Activated gamma-delta T cell treated with Interleukin-2 at 50 U/mL for 16 hours (primary cell): ENCODE data around the gene RAB1B.
"Not testable (repeated sequence)": the region's sequence is repeated elsewhere in the genome, so short reads cannot be mapped to it uniquely, and the experiment has no call there.

Experiments used
- DNase-seq: peaks from one replicate; pipeline ENCODE4 v3.0.0-alpha.2; 2020

Gene RAB1B

DNA sequence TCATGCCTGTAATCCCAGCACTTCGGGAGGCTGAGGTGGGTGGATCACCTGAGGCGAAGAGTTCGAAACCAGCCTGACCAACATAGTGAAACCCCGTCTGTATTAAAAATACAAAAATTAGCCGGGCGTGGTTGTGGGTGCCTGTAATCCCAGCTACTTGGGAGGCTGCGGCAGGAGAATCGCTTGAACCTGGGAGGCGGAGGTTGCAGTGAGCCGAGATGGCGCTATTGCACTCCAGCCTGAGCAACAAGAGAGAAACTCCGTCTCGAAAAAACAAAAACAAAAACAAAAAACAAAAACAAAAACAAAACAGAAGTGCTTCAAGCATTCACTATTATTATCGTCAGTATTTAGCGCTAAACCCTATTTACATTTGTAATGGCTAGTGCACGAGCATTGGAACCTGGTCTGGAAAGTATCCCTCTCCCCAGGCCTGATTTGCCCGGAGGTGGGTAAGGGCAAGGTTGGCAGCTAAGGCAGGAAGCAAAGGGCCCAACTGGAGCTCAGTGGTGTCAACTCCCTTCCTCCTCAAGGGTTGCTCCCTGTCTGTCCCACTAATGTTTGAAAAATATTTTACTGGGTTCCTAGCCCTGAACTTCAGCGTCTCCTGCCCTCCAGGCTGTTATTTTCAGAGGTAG, 42.5 kb downstream of the RAB1B start:
- not testable (repeated sequence) for DNase-seq

DNA sequence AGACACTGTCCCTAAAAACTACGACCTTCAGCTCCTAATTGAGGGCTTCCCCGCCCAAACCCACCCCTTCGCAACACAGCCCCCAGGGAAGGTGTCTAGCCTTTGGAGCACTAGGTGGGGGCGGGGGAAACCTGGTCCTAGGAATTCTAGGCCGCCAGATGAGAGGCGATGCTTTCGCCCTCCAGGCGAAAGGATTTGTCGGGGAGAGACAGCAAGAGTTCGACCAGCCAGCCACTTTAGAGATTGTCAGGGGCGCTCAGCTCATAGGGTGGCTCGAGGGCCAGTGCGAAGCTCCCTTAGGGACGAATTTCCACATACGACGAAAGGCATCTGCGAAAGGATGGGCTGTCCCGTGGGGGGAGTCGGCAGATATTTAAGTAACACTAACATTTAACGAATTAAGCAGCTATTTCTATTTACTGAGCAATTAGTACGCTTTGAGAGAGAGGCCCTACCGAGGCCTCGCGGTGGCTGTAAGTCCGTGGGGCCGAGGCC, 43.1 kb downstream of the RAB1B start:
- no peak for DNase-seq

DNA sequence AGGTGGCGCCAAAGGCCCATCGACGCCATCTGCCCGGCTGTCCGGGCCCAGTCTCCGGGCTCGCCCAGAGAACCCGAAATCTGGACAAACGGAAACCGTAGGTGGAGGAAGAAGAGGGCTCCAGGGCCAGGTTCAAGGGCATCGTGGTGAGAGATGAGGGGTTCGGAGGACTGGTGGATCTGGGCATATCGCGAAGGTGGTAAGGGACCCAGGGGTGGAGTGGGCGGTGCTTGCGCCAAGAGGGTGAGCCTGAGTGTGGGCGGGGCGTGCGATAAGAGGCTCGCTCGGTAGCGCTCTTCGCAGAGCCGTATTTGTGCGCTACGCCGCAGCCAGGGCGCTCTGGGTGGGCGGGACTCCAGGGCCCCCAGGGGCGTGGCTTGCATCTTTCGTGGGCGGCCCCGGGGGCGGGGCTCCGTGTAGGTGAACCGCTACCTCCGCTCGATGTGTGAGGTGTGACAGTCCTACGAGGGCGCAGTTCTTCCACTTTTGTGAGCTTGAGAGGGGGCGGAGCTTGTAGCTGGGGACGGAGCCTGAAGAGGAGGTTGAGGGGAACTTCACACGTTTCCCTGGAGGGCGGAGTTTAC, 43.6 kb downstream of the RAB1B start:
- DNase-seq: peak; percentile 99

DNA sequence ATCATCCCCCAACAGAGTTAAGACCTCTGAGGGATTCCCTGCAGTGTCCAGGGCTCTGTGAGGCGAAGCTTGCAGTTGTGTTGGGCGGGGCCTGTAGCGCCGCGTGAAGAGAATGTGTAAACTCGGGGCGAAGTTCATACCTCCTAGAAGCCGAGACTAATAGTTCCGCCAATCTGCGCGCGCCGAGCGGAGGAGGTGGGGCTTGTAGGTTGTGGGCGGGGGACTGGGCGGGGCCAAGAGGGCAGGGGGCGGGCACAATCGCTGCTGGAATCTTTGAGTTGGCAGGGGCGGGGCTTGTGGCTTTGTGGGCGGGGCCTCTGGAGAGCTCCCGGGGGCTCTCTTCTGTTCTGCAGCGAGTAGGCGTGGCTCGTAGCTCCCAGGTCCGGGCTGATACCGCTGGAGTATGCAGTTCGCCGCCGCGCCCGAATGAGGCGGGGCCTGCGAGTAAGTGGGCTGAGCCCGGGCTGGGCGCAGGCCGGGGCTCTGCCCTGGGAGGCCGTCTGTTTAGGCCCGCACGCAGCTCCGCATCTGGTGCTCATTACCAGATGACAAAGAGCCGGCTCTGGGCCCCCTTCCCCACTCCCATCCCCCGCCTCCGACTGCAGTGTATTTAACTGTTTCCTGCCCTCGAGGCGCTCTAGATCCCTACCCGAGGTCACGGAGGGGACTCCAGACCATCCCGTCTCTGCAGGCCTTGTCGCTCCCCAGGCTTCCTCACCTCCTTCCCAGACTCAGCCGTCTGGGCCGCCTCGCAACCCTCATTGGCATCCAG, 44.3 kb downstream of the RAB1B start:
- DNase-seq: peak; percentile 100

DNA sequence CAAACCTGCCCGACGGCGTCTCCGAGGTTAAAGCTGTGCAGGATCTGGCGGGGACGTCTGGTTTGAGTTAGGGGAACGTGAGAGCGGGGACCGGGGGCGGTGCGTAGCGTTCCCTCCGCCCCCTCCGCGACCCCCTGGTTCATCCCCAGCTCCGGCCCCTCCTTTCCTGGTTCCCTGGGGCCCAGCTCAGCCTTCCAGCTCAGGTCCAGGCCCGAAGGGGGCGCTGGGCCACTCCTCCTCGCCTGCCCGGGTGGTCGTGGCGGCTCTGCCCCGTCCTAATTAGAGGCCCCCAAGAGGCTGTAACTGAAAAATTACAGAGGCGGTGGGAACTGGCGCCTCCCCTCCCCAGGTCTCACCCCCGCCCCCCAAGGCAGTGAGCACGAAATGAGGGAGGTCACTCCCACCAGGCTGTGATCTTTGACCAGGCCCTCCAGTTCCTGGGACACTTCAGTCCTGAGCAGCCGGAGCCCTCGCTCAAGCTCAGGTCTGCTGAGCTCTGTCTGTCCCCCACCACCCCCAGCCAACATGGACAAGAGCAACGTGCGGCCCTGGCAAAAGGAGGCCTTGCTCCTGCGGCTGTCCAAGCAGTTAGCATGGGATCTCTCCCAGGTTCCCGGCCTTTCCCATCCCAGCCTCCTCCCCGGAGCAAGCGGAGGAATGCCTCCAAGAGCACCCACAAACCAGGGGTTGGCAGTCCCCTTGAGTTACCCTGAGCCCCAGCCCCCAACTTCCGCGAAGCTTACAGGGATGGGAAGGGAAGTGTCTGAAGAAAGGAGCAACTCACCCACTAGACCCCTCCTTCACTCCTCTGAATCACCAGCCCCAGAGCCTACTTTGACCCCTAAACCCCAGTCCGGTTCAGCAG, 45.1 kb downstream of the RAB1B start:
- no peak for DNase-seq

DNA sequence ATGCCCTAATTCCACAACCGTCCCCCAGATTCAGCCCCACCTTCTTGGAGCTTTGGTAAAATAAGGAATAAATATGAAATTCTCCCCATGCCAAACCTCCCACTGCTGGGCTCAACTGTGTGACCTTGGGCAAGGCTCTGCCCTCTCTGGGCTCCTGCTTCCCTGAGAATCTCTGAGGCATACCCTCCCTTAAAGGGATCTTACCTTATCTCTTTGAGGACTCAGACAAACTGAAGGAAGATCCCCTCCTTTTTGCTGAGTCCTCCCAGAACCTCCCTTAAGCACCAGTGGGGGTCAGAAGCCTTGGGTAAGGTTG, 45.7 kb downstream of the RAB1B start:
- no peak for DNase-seq

DNA sequence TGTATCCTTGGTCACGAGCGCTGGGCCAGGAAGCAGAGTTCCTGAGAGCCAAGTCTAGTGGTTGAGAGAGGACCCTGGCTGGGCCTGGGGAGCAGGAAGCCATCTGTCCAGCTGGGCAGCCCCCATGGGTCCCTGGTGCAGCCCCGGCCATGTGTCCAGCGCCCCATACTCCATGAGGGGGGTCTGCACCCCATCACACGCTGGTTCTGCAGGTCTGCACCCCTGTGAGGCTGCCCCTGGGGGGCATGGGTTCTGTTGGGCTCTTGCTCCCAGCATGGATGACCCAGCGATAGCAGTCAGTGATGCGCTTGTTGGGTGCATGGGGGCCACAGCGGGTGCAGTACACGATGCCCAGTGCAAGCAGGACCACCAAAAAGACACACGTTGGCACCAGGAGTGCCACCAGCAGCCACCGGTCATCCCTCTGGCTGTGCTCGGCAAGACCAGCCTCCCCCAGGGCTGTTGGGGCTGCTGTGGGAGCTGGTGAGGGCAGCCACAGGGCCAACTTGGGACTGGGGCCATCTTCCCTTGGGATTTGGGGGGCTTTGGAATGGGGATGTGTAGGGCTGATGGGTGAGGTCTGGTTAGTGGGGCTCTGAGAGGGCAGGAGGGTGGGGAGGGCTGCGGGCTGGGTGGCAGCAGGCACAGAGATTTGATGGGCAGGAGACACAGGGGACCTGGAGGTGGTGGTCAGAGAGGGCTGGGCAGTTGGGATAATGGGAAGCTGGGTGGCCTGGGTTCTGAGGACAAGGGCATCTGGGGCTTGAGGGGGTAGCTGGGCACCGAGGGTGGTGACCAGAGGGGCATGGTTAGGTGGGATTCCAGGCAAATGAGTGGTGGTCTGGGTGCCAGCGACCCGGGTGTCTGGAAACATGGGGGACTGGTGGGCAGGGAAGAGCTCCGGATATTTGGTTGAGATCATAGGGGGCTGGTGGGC, 46.4 kb downstream of the RAB1B start:
- no peak for DNase-seq

DNA sequence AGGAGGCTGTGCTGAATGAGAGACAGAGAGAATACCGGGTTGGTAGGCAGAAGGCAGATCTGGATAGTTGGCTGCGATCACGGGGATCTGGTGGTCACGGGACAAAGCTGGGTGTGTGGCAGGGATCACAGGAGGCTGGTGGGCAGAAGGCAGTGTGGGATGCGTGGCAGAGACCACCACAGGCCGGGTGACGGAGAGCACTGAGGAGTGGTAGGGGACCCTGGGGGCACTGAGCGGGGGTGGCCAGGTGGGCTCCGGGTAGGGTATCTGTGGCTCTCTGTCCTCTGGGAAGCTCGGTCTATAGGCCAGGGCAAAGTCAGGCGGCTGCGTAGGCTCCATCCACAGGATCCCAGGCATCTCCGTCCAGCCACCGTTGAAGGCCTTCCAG, 47.1 kb downstream of the RAB1B start:
- no peak for DNase-seq

DNA sequence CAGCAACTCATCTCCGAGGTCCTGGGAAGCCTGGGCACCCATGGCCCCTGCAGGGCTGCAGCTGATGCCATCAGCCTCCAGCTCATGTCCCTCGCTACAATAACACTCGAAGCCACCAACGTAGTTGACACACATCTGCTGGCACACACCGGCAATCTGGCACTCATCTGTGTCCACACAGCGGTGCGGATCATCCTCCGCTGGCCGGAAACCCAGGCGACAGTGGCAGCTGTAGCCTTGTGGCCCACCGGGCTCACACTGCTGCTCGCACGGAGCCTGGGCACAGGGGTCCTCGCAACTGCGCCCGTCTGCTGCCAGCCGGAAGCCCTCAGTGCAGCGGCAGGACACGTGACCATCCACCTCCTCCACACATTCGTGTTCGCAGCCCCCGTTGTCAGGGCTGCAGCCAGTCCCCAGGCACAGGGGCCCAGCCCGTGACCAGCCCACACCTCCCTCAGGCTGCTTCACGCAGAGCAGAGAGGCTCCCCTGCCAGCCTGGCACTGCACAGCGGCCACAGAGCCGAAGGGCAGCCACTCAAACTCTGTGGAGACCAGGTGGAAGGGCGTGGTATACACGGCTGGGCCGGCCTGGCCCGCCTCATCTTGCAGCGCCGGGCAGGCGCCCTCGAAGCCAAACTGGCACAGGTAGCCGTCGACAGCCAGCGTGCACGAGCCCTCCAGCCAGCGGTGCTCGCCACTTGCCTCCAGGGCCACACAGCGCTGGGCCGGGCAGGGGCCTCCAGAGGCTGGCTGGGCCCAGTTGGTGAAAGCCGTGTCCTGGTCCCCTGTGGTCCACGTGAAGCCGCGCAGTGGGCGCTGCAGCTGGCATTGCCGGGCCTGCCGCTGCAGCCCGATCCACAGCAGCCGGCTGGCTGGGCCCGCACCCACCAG, 47.7 kb downstream of the RAB1B start:
- DNase-seq: no peak

DNA sequence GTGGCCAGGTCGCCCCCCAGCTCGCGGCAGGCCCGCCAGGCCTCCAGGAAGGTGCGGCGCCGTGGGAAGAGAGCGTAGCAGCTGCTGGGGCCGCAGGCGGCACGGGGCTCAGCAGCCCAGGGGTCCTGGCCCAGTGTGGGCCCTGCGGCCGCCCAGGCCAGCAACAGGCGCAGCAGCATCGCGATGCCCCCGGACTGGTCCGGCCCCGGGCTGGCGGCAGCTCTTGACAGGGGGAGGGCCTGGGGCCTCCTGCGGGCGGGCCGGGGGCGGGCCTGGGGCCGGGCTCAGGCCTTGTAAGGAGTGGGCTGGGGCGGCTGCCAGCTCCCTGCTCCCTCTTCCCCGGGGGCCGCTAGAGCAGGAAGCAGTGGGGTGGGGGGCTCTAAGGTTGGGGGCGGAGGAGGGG, 48.4 kb downstream of the RAB1B start, which contains the start of gene CD248:
CD248 (minus strand) TSS at position 196 of the 403 bp plus-strand sequence; CDS start at position 179, 17 bp downstream.
- no peak for DNase-seq

DNA sequence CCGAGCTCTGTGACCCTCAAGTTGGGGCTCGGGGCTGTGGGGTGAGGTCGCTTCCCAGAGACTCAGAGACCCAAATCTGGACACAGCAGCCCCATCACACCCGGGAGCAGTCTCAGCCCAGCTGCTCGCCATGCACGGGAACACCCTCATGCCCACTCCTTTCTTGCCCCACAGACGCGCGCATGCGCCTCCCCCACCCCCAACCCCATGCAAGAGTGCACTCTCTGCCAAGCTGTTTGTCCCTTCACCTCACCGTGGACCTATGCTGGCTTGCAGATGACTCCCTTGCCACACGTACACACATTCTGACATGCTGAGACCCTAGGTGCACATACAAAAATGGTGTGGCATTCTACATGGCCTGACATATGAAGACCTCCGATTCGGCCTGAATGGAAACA, 48.9 kb downstream of the RAB1B start:
- DNase-seq: peak; percentile 59

DNA sequence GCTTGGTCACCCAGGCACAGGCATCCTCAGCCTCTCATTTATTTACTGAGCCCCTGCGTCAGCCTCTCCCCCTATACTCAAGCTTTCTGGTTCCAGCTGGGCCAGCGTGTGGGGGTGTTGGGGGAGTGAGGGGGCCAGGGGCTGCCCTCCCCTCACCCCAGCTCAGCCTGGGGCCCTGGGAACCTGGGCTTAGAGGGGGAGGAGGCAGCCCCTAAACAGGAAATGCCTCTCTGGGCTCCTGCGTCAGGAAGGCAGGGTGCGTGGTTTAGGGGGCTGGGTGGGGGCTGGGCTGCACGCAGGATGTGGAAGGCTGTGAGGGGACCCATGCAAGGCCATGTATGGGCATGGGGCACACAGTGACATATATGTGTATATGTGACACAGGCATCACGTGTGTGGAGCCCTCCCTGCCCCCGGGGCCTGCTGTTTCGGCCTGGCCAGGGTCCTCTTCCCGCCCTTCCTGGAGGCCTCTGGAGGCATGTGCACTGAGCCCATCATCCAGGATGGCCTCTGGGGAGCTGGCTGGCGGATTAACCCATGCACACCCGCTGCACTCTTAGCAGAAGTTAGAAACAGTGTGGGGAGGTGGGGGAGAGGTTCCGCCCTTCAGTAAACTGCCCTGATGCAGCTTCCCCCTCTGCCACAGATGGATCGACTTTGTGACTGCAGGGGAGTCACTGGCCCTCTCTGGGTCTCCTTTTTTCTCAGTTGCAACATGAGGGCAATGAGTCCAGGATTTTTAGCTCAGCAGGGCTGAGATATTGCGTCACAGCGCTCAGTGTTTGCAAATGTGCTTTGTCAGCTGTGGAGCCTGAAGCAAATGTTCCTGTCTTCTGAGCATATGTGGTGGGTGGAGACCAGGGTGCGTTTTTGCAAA, 49.5 kb downstream of the RAB1B start:
- peak; percentile 84 for DNase-seq

DNA sequence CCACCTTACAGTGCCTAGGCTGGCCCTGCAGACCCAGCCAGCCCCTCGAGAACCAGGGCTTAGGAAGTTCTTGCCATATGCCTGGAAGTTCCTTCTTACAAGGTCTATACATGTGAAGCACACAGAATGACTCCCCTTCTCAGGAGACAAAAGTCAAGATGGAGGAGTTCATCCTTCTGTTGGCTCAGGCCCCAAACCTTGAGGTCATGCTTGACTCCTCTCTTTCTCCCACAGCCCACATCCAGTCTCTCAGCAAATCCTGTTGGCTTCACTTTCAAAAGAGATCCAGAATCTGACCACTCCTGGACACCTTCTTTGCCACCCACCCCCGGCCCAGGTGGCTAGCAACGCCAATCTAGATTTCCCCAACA, 50.1 kb downstream of the RAB1B start:
- no peak for DNase-seq

DNA sequence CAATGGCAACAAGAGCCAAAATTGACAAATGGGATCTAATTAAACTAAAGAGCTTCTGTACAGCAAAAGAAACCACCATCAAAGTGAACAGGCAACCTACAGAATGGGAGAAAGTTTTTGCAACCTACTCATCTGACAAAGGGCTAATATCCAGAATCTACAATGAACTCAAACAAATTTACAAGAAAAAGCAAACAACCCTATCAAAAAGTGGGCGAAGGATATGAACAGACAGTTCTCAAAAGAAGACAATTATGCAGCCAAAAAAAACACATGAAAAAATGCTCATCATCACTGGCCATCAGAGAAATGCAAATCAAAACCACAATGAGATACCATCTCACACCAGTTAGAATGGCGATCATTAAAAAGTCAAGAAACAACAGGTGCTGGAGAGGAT, 51.9 kb downstream of the RAB1B start:
- not testable (repeated sequence) for DNase-seq

DNA sequence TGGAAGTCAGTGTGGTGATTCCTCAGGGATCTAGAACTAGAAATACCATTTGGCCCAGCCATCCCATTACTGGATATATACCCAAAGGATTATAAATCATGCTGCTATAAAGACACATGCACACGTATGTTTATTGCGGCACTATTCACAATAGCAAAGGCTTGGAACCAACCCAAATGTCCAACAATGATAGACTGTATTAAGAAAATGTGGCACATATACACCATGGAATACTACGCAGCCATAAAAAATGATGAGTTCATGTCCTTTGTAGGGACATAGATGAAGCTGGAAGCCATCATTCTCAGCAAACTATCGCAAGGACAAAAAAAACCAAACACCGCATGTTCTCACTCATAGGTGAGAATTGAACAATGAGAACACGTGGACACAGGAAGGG, 52.3 kb downstream of the RAB1B start:
- not testable (repeated sequence) for DNase-seq

DNA sequence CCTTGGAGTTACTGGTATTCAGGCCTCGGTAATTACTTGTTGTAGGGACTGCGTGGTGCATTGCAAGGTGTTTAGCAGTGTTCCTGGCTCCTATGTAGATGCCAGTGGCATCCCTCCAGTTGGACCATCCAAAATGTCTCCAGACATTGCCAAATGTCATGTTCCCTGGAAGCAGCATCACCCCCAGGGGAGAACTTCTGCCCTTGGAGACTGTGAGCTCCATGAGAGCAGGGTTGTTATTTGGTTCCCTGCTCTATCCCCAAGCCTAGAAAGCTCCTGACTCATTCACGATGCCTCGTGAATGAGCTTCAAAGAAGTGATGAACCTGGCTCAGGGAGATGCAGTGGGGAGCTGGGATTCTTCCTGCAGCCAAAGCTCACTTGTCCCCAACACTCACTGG, 53.2 kb downstream of the RAB1B start:
- no peak for DNase-seq

DNA sequence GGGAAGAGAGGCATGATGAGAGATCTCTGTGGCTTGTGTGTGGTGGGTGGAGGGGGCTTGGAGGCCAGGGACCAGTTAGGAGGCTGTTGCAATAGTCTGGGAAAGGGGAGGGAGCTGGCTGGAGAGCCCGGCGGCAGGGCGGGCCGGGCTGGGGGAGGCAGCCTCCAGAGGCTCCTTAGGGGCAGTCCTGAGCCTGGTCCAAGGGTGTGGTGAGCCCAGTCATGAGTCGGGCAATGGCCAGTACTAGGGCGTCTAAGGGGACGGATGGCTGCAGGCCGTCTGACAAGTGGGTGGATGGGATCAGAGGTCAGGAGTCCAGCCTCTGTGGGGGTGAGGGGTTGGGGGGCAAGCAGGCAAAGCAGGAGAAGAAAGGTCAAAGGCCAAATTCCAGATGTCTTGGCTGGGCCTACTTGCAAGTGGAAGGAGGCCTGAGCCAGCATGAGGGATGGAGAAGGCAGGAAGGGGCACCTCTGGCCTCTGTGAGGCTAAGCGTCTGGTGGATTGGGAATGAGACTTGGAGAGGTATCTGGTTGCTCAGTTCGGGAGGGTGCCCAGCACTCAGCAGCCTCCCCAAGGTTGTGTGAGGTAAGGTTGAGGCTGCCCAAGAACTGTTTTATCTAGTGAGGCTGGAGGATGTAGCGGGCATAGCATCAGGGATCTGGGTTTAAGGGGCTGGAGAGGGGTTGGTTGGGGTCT, 54.4 kb downstream of the RAB1B start:
- DNase-seq: no peak

DNA sequence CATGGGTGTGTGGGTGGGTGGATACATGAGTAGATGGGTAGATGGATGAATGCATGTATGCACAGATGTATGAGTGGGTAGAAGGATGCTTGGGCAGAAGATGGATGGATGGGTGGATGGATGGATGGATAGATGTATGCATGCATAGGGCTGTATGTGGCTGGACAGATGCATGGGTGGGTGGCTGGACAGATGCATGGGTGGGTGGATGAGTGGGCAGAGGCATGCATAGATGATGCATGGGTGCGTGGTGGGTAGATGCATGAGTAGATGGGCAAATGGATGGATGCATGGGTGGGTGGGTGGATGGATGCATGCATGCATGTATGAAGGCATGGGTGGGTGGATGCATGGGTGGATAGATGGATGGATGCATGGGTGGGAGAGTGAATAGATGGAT, 55.2 kb downstream of the RAB1B start:
- DNase-seq: no peak

DNA sequence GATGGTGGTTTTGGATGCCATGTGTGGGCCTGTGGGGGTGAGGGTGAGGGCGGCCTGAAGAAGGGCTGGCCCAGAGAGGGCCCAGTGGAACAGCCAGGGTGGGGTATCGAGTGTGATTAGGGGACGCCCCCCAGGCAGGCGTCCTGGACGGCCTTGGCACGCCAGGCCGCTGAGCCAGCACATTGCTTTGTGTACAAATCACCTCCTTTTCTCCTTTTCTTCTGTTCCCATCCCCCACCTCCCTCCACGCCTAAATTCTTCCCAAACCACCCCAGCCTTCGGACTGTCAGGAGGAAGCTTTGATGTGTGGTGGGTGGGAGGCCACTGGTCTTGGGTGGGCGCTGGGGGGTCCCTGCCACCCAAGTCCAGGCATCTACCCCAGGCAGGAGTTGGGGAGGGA, 56.2 kb downstream of the RAB1B start:
- no peak for DNase-seq
